ENCODE measurements around the gene RERE.
"Not testable (repeated sequence)": the region's sequence is repeated elsewhere in the genome, so short reads cannot be mapped to it uniquely, and the experiment has no call there.

RERE gene

GRCh38 chr1:8841395-8841794 lies 24.0 kb upstream of the RERE start:
- no peak for DNase-seq (ENCODE audit: low read depth)

- DNase-seq (ENCODE audit: low read depth), result no peak
These were observed 22.6 kb upstream of the RERE start for GRCh38 chr1:8839990-8840389.

GRCh38 chr1:8835941-8836643 lies 18.7 kb upstream of the RERE start:
- DNase-seq (ENCODE audit: low read depth), result no peak

- no peak for DNase-seq (ENCODE audit: low read depth)
These were observed 13.9 kb upstream of the RERE start for GRCh38 chr1:8831340-8831739.

- not testable (repeated sequence) for DNase-seq (ENCODE audit: low read depth)
These were observed 13.3 kb upstream of the RERE start for GRCh38 chr1:8830732-8831131.

- peak; percentile 57 for DNase-seq (ENCODE audit: low read depth)
These were observed 8.6 kb upstream of the RERE start for GRCh38 chr1:8825985-8826481.

- DNase-seq (ENCODE audit: low read depth), result no peak
These were observed 5.8 kb upstream of the RERE start for GRCh38 chr1:8823295-8823664.

- DNase-seq (ENCODE audit: low read depth), result peak; percentile 82
These were observed 5.2 kb upstream of the RERE start for GRCh38 chr1:8822373-8823294.

- no peak for DNase-seq (ENCODE audit: low read depth)
These were observed 3.6 kb upstream of the RERE start for GRCh38 chr1:8821084-8821483.

- not testable (repeated sequence) for DNase-seq (ENCODE audit: low read depth)
These were observed 1.3 kb upstream of the RERE start for GRCh38 chr1:8818789-8819188.

- DNase-seq (ENCODE audit: low read depth), result peak; percentile 90
These were observed 910 bp upstream of the RERE start for GRCh38 chr1:8818325-8818775.

GRCh38 chr1:8816831-8817411 lies 519 bp downstream of the RERE start:
- DNase-seq (ENCODE audit: low read depth), result peak; percentile 42

GRCh38 chr1:8816264-8816663 lies 1.2 kb downstream of the RERE start:
- peak; percentile 78 for DNase-seq (ENCODE audit: low read depth)

- DNase-seq (ENCODE audit: low read depth), result no peak
These were observed 1.8 kb downstream of the RERE start for GRCh38 chr1:8815582-8816151.

GRCh38 chr1:8814865-8815264 lies 2.6 kb downstream of the RERE start:
- DNase-seq (ENCODE audit: low read depth), result no peak

GRCh38 chr1:8813991-8814390 lies 3.4 kb downstream of the RERE start:
- peak; percentile 42 for DNase-seq (ENCODE audit: low read depth)

GRCh38 chr1:8813016-8813763 lies 4.2 kb downstream of the RERE start:
- DNase-seq (ENCODE audit: low read depth), result peak; percentile 63

- DNase-seq (ENCODE audit: low read depth), result no peak
These were observed 5.4 kb downstream of the RERE start for GRCh38 chr1:8812081-8812480.

- DNase-seq (ENCODE audit: low read depth), result no peak
These were observed 6.5 kb downstream of the RERE start for GRCh38 chr1:8810987-8811386.

GRCh38 chr1:8809342-8809736 lies 8.1 kb downstream of the RERE start:
- DNase-seq (ENCODE audit: low read depth), result peak; percentile 44

- no peak for DNase-seq (ENCODE audit: low read depth)
These were observed 10.4 kb downstream of the RERE start for GRCh38 chr1:8807004-8807403.

GRCh38 chr1:8800416-8800815 lies 17.0 kb downstream of the RERE start:
- no peak for DNase-seq (ENCODE audit: low read depth)
